ENCODE results near the gene NUDT4.
"Not testable (repeated sequence)": the region's sequence is repeated elsewhere in the genome, so short reads cannot be mapped to it uniquely, and the experiment has no call there.

NUDT4 gene

GRCh38 chr12:93429852-93430251, 52.1 kb downstream of the NUDT4 start:
- DNase-seq = no peak

- DNase-seq = peak; percentile 55
These were observed 52.6 kb downstream of the NUDT4 start for GRCh38 chr12:93430280-93430679.

- not testable (repeated sequence) for DNase-seq
These were observed 54.3 kb downstream of the NUDT4 start for GRCh38 chr12:93432031-93432430.

DNA sequence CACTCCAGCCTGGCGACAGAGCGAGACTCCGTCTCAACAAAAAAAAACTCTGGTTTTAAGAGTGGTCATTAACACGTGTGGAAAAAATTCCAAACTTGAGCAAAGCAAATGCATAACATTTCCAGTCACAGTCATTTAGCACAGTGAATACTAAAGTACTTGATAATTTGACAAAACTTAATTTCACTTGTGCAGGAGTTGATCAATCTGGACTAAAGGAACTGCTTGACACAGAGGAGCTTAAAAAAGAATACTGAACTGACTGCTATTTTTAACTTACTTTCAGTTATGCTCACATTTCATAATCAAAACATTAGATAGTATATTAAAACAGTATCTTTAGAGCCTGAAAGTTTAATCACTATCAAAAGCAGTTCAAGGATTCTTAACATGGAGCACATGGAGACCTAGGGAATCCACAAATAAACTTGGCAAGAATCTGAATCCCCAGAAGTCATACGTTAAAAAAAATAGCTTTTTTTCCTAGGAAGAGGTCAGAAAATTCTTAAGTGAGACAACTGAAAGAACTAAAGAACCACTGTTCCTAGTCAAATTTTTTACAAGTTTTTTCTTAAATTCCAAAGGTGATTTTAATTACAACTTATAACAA, 56.6 kb downstream of the NUDT4 start:
- no peak for DNase-seq

- no peak for DNase-seq
These were observed 60.7 kb downstream of the NUDT4 start for GRCh38 chr12:93438266-93439050.

- DNase-seq = no peak
These were observed 62.5 kb downstream of the NUDT4 start for GRCh38 chr12:93440043-93440835.

DNA sequence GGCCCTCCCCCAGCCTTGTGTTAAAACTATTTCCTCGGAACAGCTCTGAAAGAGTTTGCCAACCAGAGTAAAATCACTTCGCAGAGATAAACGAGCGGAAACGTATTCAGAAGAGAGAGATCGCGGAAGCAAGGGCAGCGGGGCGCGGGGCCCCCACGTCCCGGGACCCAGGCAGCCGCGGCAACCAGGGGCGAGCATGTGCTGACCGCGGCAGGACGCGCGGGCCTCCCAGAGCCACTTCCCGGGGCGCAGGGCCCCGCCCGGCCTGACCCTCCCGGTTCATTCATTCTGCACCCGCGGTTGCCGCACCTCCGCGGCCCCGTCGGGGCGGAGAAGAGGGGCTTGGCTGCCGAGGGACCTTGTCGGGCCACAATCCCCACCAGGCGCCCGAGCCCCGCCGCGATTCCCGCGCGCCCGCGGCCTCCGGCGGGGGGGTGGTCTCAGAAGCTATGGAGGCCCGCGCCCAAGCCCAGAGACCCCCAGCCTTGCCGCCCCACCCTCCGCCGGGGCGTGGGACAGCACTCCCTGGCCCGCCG, 63.4 kb downstream of the NUDT4 start:
- no peak for DNase-seq

DNA sequence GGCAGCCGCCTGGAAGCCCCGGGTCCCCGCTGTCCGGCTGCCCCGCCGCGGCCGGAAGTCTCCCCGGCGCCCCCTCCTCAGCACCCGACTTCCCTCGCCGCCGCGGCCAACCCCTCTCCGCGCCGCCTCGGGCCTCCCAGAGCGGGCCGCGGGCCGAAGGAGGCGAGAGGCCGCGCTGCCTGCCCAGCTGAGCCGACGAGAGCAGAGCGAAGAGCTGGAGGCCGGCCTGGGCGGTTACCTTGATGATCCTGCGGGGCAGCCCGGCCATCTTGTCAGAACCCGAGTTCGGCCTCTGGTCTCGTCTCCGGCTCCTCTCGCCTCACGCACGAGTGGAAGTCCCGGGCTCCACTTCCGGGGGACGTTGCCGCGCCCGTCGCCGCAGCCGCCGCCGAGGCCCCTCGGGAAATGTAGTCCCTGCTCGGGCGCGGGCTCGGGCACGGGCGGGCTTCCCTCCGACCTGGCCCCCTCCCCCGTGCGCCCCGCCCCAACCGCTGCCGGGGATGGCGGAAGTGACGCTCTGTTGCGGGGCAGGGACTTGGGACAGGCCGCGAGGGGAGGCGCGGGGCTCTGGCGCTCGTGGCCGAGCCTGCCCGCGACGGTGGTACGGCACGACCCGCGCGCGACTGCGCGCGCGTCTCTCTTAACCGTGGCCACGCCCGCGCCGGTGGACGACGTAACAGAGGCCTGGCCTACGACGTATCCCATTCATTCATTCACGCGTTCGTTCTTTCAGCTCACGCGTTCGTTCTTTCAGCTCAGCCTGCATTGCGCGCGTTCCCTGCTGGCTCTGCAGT, 64.1 kb downstream of the NUDT4 start, which contains the start of gene UBE2N:
Gene UBE2N (minus strand): TSS at position 331 of the 794 bp plus-strand sequence. CDS start 63 bp downstream, at position 268.
- DNase-seq = peak; percentile 100

- no peak for DNase-seq
These were observed 65.0 kb downstream of the NUDT4 start for GRCh38 chr12:93442411-93443340.

DNA sequence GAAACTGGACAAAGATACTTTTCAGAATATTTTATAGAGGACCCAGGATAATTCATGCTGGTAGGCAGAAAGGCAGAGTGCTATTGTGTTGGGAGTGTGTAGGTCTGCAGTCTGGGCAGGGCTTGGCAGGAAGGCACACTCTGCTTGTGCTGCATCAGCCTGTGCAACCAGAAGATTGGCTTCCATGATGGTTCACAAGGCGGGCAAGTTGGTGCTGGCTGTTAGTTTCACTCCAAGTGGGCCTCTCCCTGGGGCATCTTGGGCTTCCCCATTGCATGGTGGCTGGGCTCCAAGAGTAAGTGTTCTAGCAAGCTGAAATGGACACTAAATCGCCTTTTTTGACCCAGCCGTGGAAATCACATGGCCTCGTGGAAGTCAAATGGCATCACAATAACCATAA, 65.9 kb downstream of the NUDT4 start:
- no peak for DNase-seq

- no peak for DNase-seq
These were observed 70.0 kb downstream of the NUDT4 start for GRCh38 chr12:93447555-93448290.

- no peak for DNase-seq
These were observed 71.1 kb downstream of the NUDT4 start for GRCh38 chr12:93448796-93449195.

GRCh38 chr12:93449277-93449676, 71.6 kb downstream of the NUDT4 start:
- DNase-seq = no peak

GRCh38 chr12:93451423-93452158, 73.9 kb downstream of the NUDT4 start:
- DNase-seq = no peak

DNA sequence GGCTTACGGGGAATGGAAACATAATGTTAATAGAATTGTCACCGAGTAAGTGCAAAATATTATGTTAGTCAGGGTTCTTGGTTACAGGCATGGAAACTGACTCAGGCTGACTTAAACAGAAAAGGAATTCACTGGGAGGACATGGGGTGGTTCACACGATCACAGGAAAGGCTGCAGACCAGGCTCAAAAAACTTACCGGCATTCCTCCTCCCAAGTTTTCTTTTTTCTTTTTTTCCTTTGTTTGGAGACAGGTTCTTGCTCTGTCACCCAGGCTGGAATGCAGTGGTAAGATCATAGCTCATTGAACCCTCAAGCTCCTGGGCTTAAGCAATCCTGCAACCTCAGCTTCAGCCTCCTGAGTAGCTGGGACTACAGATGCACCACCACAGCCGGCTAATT, 75.9 kb downstream of the NUDT4 start:
- peak; percentile 74 for DNase-seq

DNA sequence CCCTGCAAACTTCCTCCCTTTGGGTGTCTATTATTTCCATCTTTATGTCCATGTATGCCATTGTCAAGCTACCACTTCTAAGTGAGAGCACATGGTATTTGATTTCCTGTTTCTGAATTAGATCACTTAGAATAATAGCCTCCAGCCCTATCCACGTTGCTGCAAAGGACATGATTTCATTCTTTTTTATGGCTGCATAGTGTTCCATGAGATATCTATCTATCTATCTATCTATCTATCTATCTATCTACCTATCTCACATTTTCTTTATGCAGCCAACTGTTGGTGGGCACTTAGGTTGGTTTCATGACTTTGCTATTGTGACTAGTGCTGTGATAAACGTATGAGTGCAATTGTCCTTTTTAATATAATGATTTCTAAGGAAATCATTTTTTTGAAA, 78.4 kb downstream of the NUDT4 start:
- DNase-seq = no peak
